Measurements from ENCODE around the gene PARK7.

Gene PARK7

DNA sequence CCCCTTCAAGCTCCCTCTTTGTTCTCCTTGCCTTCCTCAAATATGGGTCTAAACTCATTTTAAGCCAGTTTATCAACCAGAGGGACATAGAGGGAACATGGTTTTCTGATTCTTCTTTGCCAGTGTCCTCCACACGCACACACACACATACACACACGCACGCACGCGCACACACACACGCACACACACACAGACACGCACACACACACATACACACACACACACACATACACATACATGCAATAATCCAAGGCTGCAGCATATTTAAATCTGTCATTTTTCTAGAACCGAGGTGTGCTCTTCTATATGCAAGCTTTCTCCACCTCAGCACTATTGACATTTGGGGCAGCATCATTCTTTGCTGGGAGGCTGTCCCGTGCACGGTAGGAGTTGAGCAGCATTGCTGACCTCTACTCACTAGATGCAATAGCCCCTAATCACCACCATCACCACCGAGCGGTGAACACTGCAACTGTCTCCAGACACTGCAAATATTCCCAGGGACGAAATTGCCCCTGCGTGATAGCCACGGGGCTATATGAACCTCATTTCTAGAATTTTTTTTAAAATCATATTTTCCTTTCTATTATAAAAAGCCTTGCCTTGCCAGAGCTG, 28.9 kb upstream of the PARK7 start:
- Histone ChIP-seq H3K4me1 (ENCODE audit: low read depth, poor library complexity, severe bottlenecking) (no peaks in the 10 kb centered on the region), H3K27ac (no peak overlapping the region), H3K4me3 (IDR thresholded peaks at IDR 0.05; ENCODE audit: insufficient read depth, low read depth, low read length) (no peak overlapping the region), H3K36me3 (ENCODE audit: insufficient read depth) (no peaks in the 10 kb centered on the region), H2AFZ (ENCODE audit: low read depth) (no peak overlapping the region), H3K27me3 (ENCODE audit: insufficient read depth, low read depth) (no peaks in the 10 kb centered on the region), H3K79me2 (ENCODE audit: insufficient read depth, low read depth) (no peaks in the 10 kb centered on the region), H3K4me2 (no peak overlapping the region), H3K9ac (no peak overlapping the region), H4K20me1 (ENCODE audit: insufficient read depth) (no peaks in the 10 kb centered on the region)
- TF ChIP-seq, protein P1, sequence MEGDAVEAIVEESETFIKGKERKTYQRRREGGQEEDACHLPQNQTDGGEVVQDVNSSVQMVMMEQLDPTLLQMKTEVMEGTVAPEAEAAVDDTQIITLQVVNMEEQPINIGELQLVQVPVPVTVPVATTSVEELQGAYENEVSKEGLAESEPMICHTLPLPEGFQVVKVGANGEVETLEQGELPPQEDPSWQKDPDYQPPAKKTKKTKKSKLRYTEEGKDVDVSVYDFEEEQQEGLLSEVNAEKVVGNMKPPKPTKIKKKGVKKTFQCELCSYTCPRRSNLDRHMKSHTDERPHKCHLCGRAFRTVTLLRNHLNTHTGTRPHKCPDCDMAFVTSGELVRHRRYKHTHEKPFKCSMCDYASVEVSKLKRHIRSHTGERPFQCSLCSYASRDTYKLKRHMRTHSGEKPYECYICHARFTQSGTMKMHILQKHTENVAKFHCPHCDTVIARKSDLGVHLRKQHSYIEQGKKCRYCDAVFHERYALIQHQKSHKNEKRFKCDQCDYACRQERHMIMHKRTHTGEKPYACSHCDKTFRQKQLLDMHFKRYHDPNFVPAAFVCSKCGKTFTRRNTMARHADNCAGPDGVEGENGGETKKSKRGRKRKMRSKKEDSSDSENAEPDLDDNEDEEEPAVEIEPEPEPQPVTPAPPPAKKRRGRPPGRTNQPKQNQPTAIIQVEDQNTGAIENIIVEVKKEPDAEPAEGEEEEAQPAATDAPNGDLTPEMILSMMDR (conservative IDR thresholded peaks at IDR 0.05; ENCODE audit: low read depth, low read length) = no peak

- Histone ChIP-seq H3K4me1 (ENCODE audit: low read depth, poor library complexity, severe bottlenecking) (no peaks in the 10 kb centered on the region), H4K20me1 (ENCODE audit: insufficient read depth) (no peaks in the 10 kb centered on the region), H3K4me3 (IDR thresholded peaks at IDR 0.05; ENCODE audit: insufficient read depth, low read depth, low read length) (no peak overlapping the region), H3K79me2 (ENCODE audit: insufficient read depth, low read depth) (no peaks in the 10 kb centered on the region), H3K36me3 (ENCODE audit: insufficient read depth) (no peaks in the 10 kb centered on the region), H3K27me3 (ENCODE audit: insufficient read depth, low read depth) (no peaks in the 10 kb centered on the region), H3K27ac (no peak overlapping the region), H3K9ac (no peak overlapping the region), H2AFZ (ENCODE audit: low read depth) (no peak overlapping the region), H3K4me2 (no peak overlapping the region)
- TF ChIP-seq, protein P1 (conservative IDR thresholded peaks at IDR 0.05; ENCODE audit: low read depth, low read length) = no peak
These were observed 23.4 kb upstream of the PARK7 start for GRCh38 chr1:7938070-7938469.

DNA sequence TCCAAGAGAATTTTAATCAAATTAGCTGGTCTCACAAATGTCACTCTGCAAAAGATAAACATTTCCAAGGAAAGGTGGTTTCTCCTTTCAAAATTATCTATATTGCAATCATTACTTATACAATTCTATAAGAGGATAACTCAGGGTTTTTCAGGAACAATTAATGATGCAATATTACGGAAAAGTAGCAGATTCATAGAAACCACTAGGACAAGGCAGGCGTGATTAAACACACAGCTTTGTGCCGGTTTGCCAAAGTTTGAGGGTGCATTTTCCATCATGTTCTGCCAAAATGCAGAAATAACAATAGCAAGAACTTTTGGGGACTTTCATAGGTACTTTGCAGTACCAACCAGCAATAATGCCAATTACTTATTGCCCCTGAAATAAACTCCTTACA, 21.5 kb upstream of the PARK7 start:
- H3K36me3 ChIP-seq (ENCODE audit: insufficient read depth) = no peaks in the 10 kb centered on the region
- H3K27ac ChIP-seq = no peak overlapping the region
- TF ChIP-seq, protein P1 (conservative IDR thresholded peaks at IDR 0.05; ENCODE audit: low read depth, low read length) = no peak
- no peaks in the 10 kb centered on the region for H3K79me2 ChIP-seq (ENCODE audit: insufficient read depth, low read depth)
- no peak overlapping the region for H3K4me3 ChIP-seq (IDR thresholded peaks at IDR 0.05; ENCODE audit: insufficient read depth, low read depth, low read length)
- no peak overlapping the region for H3K4me2 ChIP-seq
- no peak overlapping the region for H2AFZ ChIP-seq (ENCODE audit: low read depth)
- no peaks in the 10 kb centered on the region for H3K4me1 ChIP-seq (ENCODE audit: low read depth, poor library complexity, severe bottlenecking)
- H3K9ac ChIP-seq = no peak overlapping the region
- H3K27me3 ChIP-seq (ENCODE audit: insufficient read depth, low read depth) = no peaks in the 10 kb centered on the region
- H4K20me1 ChIP-seq (ENCODE audit: insufficient read depth) = no peaks in the 10 kb centered on the region

DNA sequence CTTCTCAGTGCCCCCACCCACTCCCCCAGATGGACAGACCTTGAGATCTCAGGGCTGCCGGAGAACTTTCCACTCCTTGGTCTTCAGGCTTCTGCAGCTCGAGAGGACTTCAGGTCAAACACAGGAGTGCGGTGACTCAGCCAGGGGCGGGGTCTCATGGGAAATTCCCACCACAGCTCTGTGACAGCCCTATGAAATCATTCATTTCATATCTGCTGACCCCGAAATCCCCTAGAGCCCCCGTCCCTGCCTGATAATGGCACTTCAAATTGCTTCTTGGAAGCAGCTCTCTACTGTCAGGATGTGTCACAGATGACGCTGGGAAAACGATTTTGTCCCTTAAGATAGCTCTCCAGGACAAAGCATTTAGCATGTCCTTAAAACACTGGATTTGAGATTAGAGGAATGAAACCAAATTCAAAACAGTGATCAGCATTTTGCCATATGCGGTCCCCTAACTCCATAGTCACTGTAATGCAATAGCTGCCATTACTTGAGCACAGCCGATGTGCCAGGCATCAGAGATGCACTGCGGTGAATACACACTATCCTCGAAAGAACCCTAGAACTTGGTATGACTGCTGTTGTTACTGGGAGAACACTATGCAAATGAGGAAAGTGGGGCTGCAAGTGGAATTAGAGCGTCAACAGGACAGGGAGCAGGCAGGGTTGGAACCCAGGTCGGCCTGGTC, 20.6 kb upstream of the PARK7 start, which contains the start of gene TNFRSF9:
TNFRSF9 (minus strand) TSS at position 95 of the 692 bp plus-strand sequence. CDS start 845 bp downstream, outside the sequence.
- Histone ChIP-seq H4K20me1 (ENCODE audit: insufficient read depth) (no peaks in the 10 kb centered on the region), H3K79me2 (ENCODE audit: insufficient read depth, low read depth) (no peaks in the 10 kb centered on the region), H3K9ac (no peak within 1 kb of the TSS), H3K36me3 (ENCODE audit: insufficient read depth) (no peaks in the 10 kb centered on the region), H3K4me3 (IDR thresholded peaks at IDR 0.05; ENCODE audit: insufficient read depth, low read depth, low read length) (no peak within 1 kb of the TSS), H3K27ac (no peak within 1 kb of the TSS), H3K4me1 (ENCODE audit: low read depth, poor library complexity, severe bottlenecking) (no peaks in the 10 kb centered on the region), H3K4me2 (no peak within 1 kb of the TSS), H2AFZ (ENCODE audit: low read depth) (no peak within 1 kb of the TSS), H3K27me3 (ENCODE audit: insufficient read depth, low read depth) (no peaks in the 10 kb centered on the region)
- TF ChIP-seq, protein P1 (conservative IDR thresholded peaks at IDR 0.05; ENCODE audit: low read depth, low read length) = no peak

All from KMS-11 (cell line).